HG03039 (cell line): ENCODE measurements around the gene CHRNA4.

Source experiments
- ATAC-seq: cut with Tn5 transposase; IDR thresholded peaks from one replicate; pipeline ENCODE4 v1.9.1; 2021; ENCODE audit warnings: mild to moderate bottlenecking, moderate library complexity; ENCODE audit not compliant: unreplicated experiment

The CHRNA4 gene

GRCh38 chr20:63322933-63323273 is 38.2 kb downstream of the CHRNA4 start:
- ATAC-seq: no peak

DNA sequence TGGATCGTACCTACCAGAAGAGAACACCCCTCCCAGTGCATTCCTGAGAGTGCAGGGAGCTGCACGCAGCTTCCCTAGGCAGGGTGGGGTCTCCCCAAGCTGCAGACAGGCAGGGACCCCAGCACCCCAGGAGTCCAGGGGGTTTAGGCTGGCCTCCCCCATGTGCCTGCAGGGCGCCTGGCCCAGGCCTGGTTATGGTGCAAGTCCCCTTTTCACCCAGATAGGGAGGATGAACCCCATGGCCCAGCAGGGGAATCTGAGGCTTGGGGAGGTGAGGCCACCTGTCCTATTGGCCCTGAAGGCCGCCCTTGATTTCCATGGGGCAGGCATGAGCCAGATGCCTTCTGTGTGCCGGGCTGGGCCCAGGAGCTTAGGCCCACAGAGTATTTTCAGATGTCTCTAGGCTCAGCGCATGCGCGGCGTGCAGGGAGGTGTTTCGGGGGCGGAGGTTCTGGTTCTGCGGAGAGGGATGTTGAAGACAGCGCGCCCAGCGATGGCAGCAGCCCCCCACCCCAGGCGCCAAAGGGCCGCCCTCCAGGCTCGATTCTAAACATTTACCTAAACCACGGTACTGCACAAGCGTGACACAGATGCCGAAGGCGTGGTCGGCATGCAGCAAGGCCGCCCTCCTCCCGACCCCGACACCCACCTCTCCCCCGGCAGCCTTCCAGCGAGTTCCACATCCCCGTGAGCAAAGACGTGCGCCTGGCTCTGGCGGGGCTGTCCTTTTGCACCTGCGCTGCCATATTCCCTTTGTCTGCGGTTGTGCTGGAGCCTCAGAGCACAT is 38.8 kb downstream of the CHRNA4 start:
- no peak for ATAC-seq

DNA sequence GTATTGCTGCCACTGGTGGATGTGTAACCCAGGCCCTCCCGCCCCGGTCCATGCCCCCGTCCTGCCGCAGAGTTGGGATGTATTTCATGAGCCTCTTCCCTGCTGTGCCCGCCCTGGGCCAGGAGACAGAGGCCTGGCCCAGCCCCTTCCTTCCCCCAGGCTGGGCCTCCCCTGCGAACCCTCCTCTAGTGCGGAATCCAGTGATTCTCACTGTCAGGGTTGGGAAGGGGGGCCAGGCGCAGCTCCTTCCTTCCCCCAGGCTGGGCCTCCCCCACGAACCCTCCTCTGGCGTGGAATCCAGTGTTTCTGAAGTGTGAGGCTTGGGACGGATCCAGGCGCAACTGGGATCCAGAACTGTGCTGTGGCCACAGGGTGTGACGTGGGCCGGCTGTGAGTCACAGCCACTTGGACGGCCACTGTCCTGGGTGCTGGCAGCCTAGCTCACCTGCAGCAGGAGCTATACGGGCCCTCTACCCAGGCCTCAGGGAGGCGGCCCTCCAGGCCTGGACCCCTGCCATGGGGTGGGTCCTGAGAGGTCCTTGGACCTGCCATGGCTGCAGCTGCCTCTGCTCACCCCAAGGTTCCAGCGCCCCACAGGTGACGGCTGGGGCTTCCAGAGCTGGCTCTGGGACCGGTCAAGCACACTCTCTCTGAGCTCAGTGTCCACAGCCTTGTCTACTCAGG is 39.9 kb downstream of the CHRNA4 start:
- ATAC-seq: no peak

GRCh38 chr20:63320616-63321147 is 40.5 kb downstream of the CHRNA4 start:
- no peak for ATAC-seq

DNA sequence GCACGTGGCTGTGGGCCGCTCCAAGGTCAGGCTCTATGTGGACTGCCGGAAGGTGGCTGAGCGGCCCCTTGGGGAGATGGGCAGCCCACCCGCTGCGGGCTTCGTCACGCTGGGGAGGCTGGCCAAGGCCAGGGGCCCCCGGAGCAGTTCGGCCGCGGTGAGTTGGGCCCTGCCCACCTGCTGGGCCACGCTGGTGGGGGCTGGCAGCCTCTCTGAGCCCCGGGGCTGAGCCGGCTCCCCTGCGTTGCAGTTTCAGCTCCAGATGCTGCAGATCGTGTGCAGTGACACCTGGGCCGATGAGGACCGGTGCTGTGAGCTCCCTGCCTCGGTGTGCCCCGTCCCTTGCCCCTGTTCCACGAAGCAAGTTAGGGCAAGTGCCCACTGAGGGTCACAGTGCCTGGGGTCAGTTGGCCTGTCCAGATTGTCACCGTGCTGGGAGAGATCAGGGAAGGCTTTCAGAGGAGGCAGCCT is 41.1 kb downstream of the CHRNA4 start:
- no peak for ATAC-seq

- ATAC-seq: no peak
Measured at GRCh38 chr20:63319164-63320040, 41.7 kb downstream of the CHRNA4 start.

- no peak for ATAC-seq
Measured at GRCh38 chr20:63318391-63319163, 42.6 kb downstream of the CHRNA4 start.

- no peak for ATAC-seq
Measured at GRCh38 chr20:63317601-63318291, 43.4 kb downstream of the CHRNA4 start.

DNA sequence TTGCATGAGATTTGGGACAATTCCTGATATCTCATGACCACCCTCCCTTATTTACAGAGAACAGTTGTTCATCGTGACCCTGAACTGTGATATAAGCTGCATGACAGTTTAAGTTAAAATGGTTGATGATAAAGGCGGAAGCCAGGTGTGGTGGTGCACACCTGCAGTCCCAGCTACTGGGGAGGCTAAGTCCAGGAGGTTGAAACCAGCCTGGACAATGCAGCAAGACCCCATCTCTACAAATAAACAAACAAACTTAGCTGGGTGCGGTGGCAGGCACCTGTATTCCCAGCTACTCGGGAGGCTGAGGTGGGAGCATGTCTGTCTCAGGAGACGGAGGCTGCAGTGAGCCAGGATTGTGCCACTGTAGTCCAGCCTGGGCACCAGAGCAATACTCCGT is 44.1 kb downstream of the CHRNA4 start:
- no peak for ATAC-seq

DNA sequence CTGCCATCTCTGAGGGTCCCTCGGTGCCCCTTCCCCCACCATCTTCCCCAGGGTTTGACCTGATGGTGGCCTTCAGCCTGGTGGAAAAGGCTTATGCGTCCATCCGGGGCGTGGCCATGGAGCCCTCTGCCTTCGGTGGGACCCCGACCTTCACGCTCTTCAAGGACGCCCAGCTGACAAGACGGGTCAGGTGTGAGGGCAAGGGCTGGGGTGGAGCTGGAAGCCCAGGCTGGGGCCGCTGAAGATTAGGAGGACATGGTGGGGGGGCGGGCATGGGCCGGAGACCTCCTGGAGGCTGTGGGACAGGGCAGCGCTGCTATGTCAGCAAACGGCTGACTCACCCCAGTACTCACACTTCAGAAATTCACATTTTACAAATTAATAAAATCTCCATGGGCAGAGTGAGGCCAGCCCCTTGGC is 44.6 kb downstream of the CHRNA4 start:
- no peak for ATAC-seq

- no peak for ATAC-seq
Measured at GRCh38 chr20:63315731-63316491, 45.2 kb downstream of the CHRNA4 start.

- ATAC-seq: no peak
Measured at GRCh38 chr20:63315240-63315689, 45.9 kb downstream of the CHRNA4 start.

GRCh38 chr20:63314566-63315239 is 46.4 kb downstream of the CHRNA4 start:
- ATAC-seq: no peak

GRCh38 chr20:63314015-63314471 is 47.1 kb downstream of the CHRNA4 start:
- ATAC-seq: no peak

DNA sequence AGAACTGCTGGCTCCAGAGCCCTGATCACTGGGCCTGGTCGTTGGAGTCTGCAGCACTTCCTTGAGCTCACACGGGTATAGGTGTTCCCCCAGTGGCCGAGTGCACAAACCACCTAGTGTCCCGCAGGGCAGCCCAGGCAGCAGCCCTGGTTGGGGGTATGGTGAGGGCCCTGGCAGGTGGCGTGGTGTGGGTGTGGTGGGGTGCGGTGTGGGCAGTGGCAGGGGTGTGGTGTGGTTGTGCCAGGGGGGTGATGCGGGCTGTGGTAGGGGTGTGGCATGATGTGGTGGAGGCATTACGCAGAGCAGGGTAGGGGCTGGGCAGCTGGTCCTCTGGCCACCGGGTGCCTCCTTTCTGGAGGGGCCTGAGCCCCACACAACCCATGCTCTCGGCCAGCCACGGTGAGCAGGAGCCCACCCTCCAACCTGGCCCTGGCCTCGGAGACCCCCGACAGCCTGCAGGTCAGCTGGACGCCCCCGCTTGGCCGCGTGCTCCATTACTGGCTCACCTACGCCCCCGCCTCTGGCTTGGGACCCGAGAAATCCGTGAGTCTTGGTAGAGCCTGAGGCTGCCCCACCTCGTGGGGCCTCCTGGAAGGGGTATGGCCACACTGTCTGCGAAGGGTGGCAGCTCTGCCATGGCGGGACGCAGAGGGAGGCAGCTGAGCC is 47.7 kb downstream of the CHRNA4 start:
- no peak for ATAC-seq

GRCh38 chr20:63312690-63313348 is 48.3 kb downstream of the CHRNA4 start:
- ATAC-seq: no peak

- no peak for ATAC-seq
Measured at GRCh38 chr20:63312273-63312672, 48.9 kb downstream of the CHRNA4 start.
